GM19463 (cell line): ENCODE data around the gene RERGL.
"Not testable (repeated sequence)": the region's sequence is repeated elsewhere in the genome, so short reads cannot be mapped to it uniquely, and the experiment has no call there.

Experiments
- ATAC-seq: cut with Tn5 transposase; IDR thresholded peaks from one replicate; pipeline ENCODE4 v1.9.1; 2021; ENCODE audit warnings: mild to moderate bottlenecking, moderate library complexity; ENCODE audit not compliant: unreplicated experiment

The RERGL gene

DNA sequence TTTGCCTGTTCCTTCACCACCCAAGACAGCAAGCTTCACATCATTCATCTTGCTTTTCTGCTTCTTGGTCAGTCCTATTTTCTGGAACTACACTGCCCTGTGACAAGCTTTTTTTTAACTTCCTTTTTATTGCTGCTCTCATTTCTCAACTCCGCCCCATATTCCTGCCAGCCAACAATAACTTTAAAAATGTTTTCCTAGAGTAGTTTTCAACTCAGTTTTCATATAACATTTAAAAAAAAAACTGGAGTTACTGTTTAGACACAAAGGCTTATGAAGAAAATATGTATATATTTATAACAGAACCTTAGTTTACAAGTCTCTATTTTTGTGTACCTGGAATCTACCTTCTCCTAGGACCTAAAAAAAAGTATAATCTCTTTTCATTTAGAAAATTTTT lies at the start of gene RERGL:
Gene RERGL (minus strand): TSS at position 101 of the 400 bp plus-strand sequence. CDS start 53 bp downstream, at position 48.
- no peak for ATAC-seq

DNA sequence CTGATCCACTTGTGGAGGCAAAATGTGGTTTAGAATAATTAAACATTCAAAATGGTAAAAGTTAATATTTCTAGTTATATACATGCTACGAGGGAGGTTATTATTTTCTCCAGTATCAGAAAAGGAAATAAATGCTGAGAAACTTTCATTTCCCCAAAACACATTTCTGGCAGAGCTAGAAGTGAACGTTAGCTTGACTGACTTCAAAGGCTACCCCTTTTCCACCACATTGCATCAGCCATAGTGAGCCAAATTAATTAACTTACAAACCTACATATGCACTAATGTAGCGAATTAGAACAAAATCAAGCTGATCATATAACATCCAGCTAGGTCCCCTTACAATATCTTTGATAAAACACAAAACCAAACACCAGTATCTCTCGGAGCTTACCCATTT lies 49.3 kb upstream of the RERGL start:
- ATAC-seq: no peak

GRCh38 chr12:18135509-18135908 lies 45.5 kb upstream of the RERGL start:
- no peak for ATAC-seq

DNA sequence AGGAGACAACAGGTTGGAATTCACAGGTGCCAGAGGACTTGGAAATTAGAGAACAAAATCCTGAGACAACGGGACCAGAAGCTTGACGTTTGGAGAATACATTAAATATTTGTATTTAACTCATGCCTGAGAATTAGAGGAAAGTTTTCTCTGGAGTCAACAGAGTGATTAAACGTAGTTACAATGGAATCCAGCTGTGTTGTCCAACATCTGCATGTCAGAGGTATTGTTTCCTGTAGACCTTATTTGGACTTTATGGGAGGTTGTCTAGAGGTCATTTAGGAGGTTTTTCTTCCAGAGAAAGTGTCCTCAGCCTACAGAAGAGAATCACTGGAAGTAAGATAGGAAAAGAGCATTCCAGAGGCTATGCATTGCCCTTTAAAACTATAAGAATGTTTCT lies 45.1 kb upstream of the RERGL start:
- ATAC-seq: no peak

DNA sequence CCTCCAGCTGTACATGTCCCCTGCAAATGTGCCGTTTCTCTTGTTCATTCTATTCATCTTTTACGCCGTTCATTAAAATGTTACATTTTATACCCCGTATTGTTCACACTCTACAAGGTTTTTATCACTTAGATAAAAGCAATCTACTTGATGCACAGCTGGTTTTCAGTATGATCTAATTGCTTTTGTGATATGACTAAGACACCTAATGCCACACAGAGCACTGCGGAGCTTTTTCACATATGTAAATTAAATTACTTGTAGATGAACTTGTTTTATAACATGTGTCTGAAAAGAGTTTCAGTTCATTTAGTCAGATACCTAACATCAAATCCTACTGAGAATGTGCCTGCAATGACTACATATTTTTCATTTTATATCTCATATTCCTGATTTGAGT lies 40.9 kb upstream of the RERGL start:
- no peak for ATAC-seq

- ATAC-seq: no peak
Measured at GRCh38 chr12:18123707-18124106, 33.7 kb upstream of the RERGL start.

GRCh38 chr12:18120899-18121298 lies 30.9 kb upstream of the RERGL start:
- ATAC-seq: no peak

- ATAC-seq: no peak
Measured at GRCh38 chr12:18108611-18109010, 18.6 kb upstream of the RERGL start.

DNA sequence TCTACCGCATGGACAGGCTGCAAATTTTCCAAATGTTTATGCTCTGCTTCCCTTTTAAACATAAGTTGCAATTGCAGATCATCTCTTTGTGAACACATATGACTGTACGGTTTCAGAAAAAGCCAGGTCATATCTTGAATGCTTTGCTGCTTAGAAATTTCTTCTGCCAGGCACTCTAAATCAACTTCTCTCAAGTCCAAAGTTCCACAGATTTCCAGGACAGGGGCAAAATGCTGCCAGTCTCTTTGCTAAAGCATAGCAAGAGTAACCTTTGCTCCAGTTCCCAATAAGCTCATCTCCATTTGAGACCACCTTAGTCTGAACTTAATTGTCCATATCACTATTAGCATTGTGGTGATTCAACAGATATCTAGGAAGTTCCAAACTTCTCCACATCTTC lies 13.6 kb upstream of the RERGL start:
- no peak for ATAC-seq

DNA sequence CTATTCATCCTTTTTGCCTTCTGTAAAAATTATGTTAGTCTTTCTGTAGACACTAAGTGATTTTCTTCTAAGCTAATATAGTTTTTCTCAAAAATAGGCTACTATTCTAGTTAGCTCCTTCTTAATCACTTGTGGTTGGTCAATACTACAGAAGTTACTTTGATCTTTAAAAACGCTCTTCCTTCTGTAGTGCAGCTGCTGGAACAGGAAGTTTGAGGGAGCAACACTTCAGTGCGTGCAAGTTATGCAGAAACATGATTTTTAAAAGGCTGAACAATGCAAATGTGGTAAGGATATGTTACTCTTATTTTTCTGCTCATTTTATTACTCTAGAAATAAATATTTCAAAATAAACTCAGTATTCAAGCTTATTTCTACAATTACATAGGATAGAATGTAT lies 11.1 kb upstream of the RERGL start:
- no peak for ATAC-seq

GRCh38 chr12:18084080-18084479 lies 5.9 kb downstream of the RERGL start:
- no peak for ATAC-seq

- no peak for ATAC-seq
Measured at GRCh38 chr12:18079541-18080246, 10.3 kb downstream of the RERGL start.

DNA sequence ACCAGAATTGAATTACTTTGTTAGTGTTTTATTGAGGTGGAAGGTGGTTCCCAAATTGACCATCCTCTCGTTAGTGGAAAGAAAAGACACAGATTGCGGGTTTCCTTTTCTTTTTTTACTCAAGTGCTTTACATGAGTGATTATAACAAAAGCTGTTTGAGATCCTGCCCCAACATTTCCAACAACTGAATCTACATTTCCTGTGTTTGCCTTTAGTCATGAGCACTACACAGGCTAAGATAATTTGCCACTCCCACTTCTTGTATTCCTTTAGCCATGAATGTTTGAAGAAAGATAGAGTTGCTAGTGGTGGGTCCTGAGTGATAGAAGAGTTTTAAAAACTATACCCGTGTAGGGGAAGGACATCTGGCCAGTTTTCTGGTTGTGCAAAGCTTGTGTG lies 16.0 kb downstream of the RERGL start:
- no peak for ATAC-seq

GRCh38 chr12:18072723-18073122 lies 17.3 kb downstream of the RERGL start:
- ATAC-seq: no peak

DNA sequence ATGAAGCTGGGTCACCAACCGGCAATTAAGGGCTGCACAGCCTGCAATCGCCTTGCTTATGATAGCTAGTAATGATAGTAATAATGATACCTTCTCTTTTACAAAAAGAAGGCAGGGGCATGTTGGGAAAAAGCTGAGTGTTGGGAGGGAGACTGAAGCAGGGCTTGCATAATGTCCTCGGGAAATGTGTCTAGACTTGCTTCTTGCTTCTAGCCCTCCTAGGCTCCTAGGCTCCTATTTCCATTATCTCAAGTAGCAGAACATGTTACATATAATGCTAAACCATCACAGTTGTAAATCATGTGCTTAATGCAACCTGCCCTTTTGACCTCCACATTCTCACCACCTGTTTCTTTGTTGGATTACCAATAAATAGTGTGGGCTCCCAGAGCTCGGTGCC lies 18.7 kb downstream of the RERGL start:
- no peak for ATAC-seq

DNA sequence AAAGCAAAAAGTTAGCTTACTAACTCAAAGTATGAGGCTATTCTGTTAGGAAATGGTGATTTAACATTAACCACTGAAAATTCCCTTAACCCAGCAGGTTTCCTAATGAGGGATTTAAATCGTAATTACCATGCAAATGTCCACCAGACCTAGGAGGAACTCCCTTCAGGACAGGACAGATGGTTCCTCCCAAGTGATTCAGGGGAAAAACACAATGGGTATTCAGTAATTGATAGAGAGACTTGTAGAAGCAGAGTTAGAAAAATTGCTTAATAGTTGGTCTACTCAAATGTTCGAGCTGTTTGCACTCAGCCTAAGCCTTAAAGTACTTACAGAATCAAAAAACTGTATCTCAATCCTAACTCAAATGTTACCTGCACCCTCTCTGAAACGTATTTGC lies 21.6 kb downstream of the RERGL start:
- no peak for ATAC-seq

- ATAC-seq: no peak
Measured at GRCh38 chr12:18066666-18067065, 23.3 kb downstream of the RERGL start.

GRCh38 chr12:18062867-18063266 lies 27.1 kb downstream of the RERGL start:
- not testable (repeated sequence) for ATAC-seq

DNA sequence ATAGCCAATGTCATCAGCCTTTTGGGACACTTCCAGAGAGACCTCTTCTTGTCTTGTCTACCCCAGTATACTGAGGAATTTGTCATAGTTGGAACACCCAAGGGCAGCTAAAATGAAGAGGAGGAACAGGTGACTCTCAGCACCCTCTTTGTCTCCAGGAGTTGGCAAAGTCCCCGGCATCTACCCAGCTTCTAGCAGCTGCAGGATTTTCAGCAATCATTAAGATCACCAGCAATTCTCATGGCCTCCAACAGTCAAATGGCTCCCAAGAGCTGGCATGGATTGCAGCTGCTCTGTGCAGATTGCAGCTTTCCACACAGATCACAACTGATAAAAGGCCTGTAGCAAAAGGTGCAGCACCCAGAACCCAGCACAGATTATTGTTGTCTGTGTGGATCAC lies 32.9 kb downstream of the RERGL start:
- no peak for ATAC-seq

DNA sequence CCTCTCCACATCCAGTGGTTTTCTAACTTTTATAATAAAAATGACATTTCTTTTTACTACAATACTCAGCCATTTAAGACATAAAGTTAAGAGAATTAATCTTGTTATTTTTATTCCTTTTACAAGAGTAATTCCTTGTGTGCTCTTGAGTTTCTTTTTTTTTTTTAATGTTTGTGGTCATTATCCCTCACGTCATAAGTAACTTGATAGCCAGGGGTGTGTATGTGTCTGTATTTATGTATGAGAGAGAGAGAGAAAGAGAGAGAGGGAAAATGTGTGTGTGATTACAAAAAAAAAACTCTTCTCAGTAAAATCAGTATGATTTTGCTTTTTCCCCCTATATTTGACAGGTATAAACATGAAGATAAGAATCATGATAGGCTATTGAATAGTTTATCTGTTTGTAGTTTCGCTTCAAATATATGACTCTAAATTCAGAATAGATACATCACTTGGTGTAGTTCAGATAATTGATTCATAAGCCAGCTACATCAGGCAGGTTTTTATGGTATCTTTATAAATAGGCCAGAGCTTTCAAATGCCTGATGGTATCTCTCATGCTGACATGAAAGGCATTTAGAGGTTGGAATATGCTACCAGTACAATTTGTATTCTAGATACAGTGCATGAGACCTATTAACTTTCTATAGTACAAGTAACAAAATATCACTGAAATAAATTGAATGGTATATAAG lies 34.9 kb downstream of the RERGL start:
- no peak for ATAC-seq

DNA sequence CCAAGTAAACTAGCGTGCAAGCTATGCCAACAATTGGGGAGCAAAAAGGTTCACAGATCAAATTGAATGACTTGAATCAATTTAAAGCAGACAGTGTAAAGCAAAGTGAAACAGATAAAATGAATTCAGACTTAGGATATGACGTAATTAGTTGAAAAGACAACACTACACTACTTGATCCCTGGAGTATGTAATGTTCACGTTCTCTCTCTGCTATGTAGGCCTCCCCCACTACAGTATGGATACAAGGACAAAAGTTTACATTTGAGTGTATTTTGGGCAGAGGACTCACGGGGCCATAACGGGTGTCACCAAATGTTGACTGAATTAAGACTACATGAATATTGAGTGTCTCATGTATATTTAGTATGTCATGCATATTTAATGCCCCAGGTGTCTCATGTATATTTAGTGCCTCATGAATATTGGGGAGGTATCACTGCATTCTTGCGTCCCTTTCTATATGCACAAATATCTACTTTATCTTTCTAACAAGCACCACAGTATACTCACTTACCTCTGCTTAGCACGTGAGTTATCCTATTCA lies 44.5 kb downstream of the RERGL start:
- ATAC-seq: no peak

GRCh38 chr12:18040060-18040742 lies 49.8 kb downstream of the RERGL start:
- ATAC-seq: not testable (repeated sequence)
